Choroid plexus epithelial cell (primary cell): ENCODE data around the gene ALG12.

Source experiments
- DNase-seq: peaks from one replicate; pipeline ENCODE4 v3.0.0-alpha.2; 2010; ENCODE audit warnings: low read depth
- H3K4me3 ChIP-seq: 2 replicates; pipeline ENCODE4 v1.5.1; 2011; ENCODE audit warnings: low read depth, mild to moderate bottlenecking, control low read depth, low read length, moderate library complexity
- TF ChIP-seq, protein P1 (sequence below): conservative IDR thresholded peaks from 2 replicates; pipeline ENCODE4 v1.5.1; 2011; ENCODE audit warnings: low read depth, mild to moderate bottlenecking, control low read depth, inconsistent platforms, low read length, moderate library complexity

ALG12 gene

GRCh38 chr22:49930596-49931412 lies 12.6 kb upstream of the ALG12 start:
- TF ChIP-seq, protein P1, sequence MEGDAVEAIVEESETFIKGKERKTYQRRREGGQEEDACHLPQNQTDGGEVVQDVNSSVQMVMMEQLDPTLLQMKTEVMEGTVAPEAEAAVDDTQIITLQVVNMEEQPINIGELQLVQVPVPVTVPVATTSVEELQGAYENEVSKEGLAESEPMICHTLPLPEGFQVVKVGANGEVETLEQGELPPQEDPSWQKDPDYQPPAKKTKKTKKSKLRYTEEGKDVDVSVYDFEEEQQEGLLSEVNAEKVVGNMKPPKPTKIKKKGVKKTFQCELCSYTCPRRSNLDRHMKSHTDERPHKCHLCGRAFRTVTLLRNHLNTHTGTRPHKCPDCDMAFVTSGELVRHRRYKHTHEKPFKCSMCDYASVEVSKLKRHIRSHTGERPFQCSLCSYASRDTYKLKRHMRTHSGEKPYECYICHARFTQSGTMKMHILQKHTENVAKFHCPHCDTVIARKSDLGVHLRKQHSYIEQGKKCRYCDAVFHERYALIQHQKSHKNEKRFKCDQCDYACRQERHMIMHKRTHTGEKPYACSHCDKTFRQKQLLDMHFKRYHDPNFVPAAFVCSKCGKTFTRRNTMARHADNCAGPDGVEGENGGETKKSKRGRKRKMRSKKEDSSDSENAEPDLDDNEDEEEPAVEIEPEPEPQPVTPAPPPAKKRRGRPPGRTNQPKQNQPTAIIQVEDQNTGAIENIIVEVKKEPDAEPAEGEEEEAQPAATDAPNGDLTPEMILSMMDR, result peak; percentile 52
- peak; percentile 51 for DNase-seq
- H3K4me3 ChIP-seq, result no peak overlapping the region

DNA sequence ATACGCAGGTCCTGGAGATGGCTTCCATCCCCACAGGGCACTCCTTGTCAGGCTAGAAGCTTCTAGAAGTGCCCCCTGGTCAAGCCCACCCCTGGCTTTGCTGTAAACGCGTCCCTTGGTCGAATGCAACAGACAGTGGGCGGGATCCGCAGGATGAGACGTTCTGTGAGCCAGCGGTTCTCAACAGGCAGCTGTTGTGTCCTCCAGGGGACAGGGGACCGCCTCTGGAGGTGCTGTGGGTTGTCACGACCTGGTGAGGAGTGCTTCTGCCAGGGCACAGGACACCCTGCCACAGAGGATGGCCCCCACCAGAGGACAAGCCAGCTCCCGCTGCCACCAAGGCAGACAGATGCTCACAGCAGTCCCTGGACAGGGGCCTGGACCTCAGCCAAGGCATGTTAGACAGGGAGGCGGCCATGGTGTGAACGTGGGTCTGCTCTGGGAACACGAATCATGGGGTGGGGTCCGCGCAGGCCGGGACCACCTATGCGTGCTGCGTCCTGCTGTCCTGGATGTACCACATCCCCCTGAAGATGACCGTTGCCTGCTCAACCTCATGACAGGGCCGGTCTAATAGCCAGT lies 11.8 kb upstream of the ALG12 start:
- no peak for DNase-seq
- no peak overlapping the region for H3K4me3 ChIP-seq
- TF ChIP-seq, protein P1, result no peak

DNA sequence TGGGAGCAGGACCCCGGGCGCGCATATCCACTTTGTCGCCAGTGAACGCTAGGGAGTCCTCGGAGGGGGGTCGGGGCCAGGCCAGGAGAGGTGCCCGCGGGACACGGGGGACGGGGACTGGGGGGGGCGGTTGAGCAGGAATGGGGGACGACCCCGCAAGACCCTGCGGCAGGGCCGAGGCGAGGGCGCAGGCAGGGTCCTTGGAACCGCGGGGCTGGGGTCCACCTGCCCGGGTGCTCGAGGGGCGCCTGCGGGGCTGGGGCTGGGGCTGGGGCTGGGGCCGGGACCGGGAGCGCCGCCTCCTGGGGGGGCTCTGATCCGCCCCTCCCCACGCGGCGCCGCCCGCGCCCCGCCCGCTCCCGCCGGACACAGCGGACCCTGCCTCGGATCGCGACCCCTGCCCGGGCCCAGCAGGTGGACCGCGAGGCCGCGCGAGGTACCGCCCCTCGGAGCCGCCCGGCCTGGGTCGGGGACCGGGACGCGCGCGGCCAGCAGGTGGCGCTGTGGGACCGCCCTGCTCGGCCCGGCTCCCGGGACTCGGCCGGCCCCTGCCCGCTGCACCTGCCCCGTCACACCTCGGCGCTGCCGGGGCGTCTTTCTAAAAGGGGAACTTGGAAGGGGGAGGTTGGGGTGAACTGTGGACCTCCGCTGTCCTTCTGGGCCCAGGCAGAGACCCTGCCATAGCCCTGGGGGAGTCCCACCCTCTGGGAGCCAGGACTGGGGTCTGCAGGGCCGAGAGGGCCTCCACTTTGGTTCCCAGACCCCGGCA lies 11.2 kb upstream of the ALG12 start:
- H3K4me3 ChIP-seq, result no peak overlapping the region
- peak; percentile 30 for DNase-seq
- TF ChIP-seq, protein P1, result peak; percentile 44

DNA sequence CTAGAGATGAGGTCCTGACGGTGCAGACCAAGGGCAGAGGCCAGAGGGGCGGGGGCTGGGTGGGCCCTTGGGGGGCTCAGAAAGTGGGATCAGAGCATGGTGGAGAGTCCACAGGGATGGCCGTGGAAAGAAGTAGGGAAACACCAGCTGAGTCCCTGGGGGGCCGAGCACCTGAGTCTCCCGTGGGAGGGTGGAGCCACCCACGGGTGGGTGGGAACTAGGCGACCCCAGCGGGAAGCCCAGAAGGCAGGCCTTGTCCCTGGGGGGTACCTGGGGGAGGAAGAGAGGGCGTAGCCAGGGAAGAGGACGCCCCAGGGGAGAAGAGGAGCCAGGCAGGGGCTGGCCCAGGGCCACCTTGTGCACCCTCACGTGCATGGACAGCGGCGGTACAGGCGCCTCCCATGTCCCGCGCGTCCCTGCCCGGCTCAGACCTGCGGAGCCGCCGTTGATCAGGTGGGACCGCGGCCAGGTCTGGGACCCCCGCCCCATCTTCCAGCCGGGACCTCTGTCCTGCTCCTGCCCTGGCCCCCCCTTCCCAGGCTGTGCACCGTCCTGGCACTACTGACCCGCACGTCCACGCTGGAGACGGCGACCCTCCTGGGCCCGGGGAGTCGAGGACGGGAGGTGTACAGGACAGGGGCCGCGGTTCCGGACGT lies 10.4 kb upstream of the ALG12 start:
- DNase-seq, result no peak
- no peak overlapping the region for H3K4me3 ChIP-seq
- TF ChIP-seq, protein P1, result no peak

DNA sequence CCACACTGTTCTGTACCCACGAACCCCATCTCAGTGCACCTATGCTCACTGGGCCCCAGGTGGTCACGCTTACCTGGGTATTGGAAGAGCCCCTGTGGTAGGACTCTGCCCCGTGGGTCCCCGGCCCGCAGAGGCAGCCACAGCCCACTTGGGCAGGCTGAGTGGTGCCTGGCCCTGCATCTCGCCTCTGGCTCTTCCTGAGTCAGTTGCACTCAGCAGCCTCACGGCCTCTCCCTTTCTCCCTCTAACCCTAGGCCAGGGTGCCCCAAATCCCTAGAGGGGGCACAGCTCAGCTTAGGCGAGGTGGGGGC lies 9.9 kb upstream of the ALG12 start:
- TF ChIP-seq, protein P1, result no peak
- no peak for DNase-seq
- H3K4me3 ChIP-seq, result no peak overlapping the region

- H3K4me3 ChIP-seq, result no peak overlapping the region
- TF ChIP-seq, protein P1, result no peak
- no peak for DNase-seq
Observed at GRCh38 chr22:49927483-49928184, 9.4 kb upstream of the ALG12 start.
